Activated B cell treated with CpG ODN at 0.5 μM for 24 hours (primary cell): ENCODE results near the gene FGG. TPM values are rescaled to one million over a fixed set of nuclear protein-coding genes. Genes with fewer than 3 reads are reported as not detected.

ENCODE experiments used
- ATAC-seq: fragments of 200-7000 bp; cut with Tn5 transposase; one replicate; pipeline ENCODE4 v1.10.0; 2021; ENCODE audit warnings: low read depth, mild to moderate bottlenecking, moderate library complexity
- CTCF ChIA-PET: fragments of 350-600 bp; sonication (Branson Sonifier 250); formaldehyde crosslinking; loops from one replicate; lab custom pipeline; 2021; ENCODE audit warnings: antibody characterized with exemption; lab: Charles Lee
- POLR2A ChIA-PET: fragments of 350-600 bp; sonication (Branson Sonifier 250); formaldehyde crosslinking; loops from one replicate; lab custom pipeline; 2021; ENCODE audit warnings: antibody characterized with exemption; lab: Charles Lee
- DNase-seq: peaks from one replicate; pipeline ENCODE4 v3.0.0; 2022
- H3K27ac Mint-ChIP-seq: one replicate; pipeline ENCODE4 v1.8.0; 2020; ENCODE audit warnings: mixed read lengths
- H3K27me3 Mint-ChIP-seq: one replicate; pipeline ENCODE4 v1.8.0; 2021; ENCODE audit warnings: mixed read lengths
- H3K36me3 Mint-ChIP-seq: one replicate; pipeline ENCODE4 v1.8.0; 2021; ENCODE audit warnings: low read depth, mixed read lengths
- H3K4me1 Mint-ChIP-seq: one replicate; pipeline ENCODE4 v1.8.0; 2021; ENCODE audit warnings: mixed read lengths
- H3K4me3 Mint-ChIP-seq: one replicate; pipeline ENCODE4 v1.8.0; 2020; ENCODE audit warnings: mild to moderate bottlenecking, mixed read lengths
- H3K9me3 Mint-ChIP-seq: one replicate; pipeline ENCODE4 v1.8.0; 2020; ENCODE audit warnings: mixed read lengths
- intact Hi-C: fragments of 100-400 bp; cut with micrococcal nuclease; formaldehyde crosslinking; loops from one replicate; pipeline ENCODE4 v1.15.1; 2024
- total RNA-seq: library from RNA; stranded (reverse); gene quantifications from 2 replicates; pipeline ENCODE4 v1.2.3, GENCODE V29; 2022
- TF ChIP-seq, protein P1 (sequence below): fragments of 200-600 bp; IDR thresholded peaks from one replicate; pipeline ENCODE4 v1.8.0; 2022; ENCODE audit warnings: antibody characterized with exemption, mild to moderate bottlenecking

Gene FGG
- total RNA-seq, 1 donor from 2014 or later, result not detected

DNA sequence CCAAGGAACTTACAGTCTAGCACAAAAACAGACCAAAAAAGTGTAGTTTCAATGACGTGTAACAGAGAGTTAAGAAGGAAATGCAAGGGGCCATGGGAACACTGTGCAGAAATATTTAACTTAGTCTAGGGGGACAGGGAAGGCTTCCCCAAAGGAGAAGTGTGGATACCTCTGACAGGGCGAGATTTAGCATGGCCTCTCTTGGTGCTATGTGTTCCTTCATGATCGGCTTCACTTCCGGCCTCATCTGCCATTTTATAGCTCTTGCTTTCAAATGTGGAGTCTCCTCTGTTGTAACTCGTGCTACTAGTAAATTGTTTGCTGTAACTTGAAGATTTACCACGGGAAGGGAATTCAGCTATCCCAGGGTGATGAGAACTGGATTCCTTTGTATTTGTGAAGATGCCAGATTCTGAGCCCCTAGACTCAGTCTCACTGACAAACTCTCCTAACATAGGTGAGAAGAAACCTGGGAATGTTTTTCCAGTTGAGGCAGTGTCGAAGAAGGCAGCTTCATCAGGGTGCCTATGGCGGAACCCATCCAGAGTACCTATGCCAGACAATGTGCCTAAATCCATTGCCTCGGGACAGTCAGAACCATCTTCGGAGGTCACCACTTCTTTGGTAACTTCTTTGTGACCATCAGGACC, 27.0 kb downstream of the FGG start:
- ChIA-PET POLR2A (no interaction called here), CTCF (no interaction called here)
- TF ChIP-seq, protein P1, sequence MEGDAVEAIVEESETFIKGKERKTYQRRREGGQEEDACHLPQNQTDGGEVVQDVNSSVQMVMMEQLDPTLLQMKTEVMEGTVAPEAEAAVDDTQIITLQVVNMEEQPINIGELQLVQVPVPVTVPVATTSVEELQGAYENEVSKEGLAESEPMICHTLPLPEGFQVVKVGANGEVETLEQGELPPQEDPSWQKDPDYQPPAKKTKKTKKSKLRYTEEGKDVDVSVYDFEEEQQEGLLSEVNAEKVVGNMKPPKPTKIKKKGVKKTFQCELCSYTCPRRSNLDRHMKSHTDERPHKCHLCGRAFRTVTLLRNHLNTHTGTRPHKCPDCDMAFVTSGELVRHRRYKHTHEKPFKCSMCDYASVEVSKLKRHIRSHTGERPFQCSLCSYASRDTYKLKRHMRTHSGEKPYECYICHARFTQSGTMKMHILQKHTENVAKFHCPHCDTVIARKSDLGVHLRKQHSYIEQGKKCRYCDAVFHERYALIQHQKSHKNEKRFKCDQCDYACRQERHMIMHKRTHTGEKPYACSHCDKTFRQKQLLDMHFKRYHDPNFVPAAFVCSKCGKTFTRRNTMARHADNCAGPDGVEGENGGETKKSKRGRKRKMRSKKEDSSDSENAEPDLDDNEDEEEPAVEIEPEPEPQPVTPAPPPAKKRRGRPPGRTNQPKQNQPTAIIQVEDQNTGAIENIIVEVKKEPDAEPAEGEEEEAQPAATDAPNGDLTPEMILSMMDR, result no peak
- intact Hi-C loops, result no loop called here
- no peaks in the 10 kb centered on the region for H3K4me1 Mint-ChIP-seq
- ATAC-seq, result no peak
- H3K27me3 Mint-ChIP-seq, result peaks cover 5% of the 10 kb centered on the region
- H3K27ac Mint-ChIP-seq, result no peak overlapping the region
- H3K9me3 Mint-ChIP-seq, result no peaks in the 10 kb centered on the region
- H3K36me3 Mint-ChIP-seq, result no peaks in the 10 kb centered on the region
- no peak overlapping the region for H3K4me3 Mint-ChIP-seq
- DNase-seq, result no peak

DNA sequence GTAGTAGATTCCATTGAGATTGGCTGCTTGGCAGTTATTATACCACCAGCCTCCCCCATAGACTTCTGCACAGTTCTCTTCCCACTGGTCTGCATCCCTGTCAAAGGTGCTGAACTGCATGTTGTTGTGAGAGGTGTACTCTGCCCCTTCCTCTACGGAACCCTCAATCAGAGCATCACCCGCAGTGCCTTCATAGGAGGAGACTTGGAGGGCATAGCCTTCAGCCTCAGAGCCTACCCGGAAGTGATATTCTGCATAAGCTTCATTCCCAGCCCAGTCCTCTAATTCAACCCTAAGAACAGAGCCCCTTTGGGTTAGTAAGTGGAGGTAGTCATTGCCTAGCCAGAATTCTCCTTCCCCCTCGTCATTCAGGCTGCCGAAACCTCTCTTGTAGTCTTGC, 28.2 kb downstream of the FGG start:
- ATAC-seq (no peak), DNase-seq (no peak)
- Mint-ChIP-seq H3K4me1 (no peaks in the 10 kb centered on the region), H3K4me3 (no peak overlapping the region), H3K27ac (no peak overlapping the region), H3K36me3 (no peaks in the 10 kb centered on the region), H3K9me3 (no peaks in the 10 kb centered on the region), H3K27me3 (peaks cover 5% of the 10 kb centered on the region)
- POLR2A ChIA-PET, result no interaction called here
- CTCF ChIA-PET, result no interaction called here
- TF ChIP-seq, protein P1, result no peak
- intact Hi-C loops, result no loop called here

DNA sequence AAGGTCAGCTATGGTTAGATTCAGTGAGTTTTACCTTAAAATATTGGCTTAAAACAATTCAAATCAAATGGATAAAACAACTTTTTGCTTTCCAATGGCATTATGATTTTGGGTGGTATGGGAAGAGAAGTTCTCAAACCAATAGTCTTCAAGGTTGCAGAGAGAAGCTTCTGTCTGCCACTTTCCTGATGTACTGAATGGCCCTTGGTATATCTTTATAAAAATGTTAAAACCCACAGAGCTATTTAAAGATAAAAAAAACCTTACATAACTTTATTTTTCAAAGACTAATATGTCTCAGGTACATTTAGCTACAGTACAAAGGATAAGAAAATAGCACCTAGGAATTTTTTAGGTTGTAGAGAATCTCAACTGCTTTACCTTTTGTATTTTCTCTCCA, 28.8 kb downstream of the FGG start:
- TF ChIP-seq, protein P1, result no peak
- Mint-ChIP-seq H3K4me1 (no peaks in the 10 kb centered on the region), H3K27ac (no peak overlapping the region), H3K36me3 (no peaks in the 10 kb centered on the region), H3K9me3 (no peaks in the 10 kb centered on the region), H3K27me3 (peaks cover 7% of the 10 kb centered on the region), H3K4me3 (no peak overlapping the region)
- ChIA-PET POLR2A (no interaction called here), CTCF (no interaction called here)
- ATAC-seq (no peak), DNase-seq (no peak)
- intact Hi-C loops, result no loop called here

DNA sequence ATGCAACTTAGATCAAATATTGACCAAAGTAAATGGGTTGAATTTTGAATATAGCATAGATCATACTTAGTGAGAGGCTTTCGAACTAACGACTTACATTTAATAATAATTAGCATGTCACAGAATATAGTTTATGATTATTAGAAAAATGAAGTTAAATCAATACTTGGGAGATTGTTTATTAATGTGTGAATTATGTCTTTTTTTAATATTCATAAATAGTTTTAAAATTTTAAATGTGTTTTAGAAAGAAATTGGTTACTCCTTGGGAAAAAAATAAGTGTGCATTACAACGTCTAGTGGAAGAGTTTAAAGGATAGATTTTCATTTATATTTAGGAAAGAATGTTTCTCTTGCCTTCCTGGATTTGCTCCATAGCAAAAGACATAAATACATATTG, 29.2 kb downstream of the FGG start:
- intact Hi-C loops, result no loop called here
- TF ChIP-seq, protein P1, result no peak
- ChIA-PET POLR2A (no interaction called here), CTCF (no interaction called here)
- no peak overlapping the region for H3K4me3 Mint-ChIP-seq
- DNase-seq, result no peak
- no peak overlapping the region for H3K27ac Mint-ChIP-seq
- H3K27me3 Mint-ChIP-seq, result peaks cover 7% of the 10 kb centered on the region
- no peaks in the 10 kb centered on the region for H3K9me3 Mint-ChIP-seq
- no peaks in the 10 kb centered on the region for H3K36me3 Mint-ChIP-seq
- no peak for ATAC-seq
- H3K4me1 Mint-ChIP-seq, result no peaks in the 10 kb centered on the region

DNA sequence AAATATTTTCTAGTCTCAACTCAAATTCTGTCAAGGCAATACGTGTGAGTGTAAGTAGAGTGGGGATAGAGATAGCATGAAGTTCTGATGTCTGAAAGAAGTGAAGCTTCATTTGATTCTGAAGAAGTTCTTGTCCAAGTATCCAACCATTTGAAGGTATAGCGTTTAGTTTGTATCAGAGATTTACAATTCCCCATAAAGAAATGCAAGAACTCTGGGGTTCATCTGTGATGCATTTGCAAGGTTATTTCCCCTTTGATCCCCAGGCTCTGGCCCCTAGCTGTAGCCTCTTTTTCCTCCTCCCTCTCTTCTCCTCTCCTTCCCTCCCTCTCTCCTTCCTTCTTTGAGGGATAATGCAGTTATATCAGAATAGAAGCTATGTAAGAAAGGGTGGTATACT, 29.7 kb downstream of the FGG start:
- Mint-ChIP-seq H3K27me3 (peaks cover 7% of the 10 kb centered on the region), H3K4me1 (no peaks in the 10 kb centered on the region), H3K27ac (no peak overlapping the region), H3K4me3 (no peak overlapping the region), H3K36me3 (no peaks in the 10 kb centered on the region), H3K9me3 (no peaks in the 10 kb centered on the region)
- ChIA-PET POLR2A (no interaction called here), CTCF (interaction anchor here (1.6 kb wide), 1 partner anchor 37 kb away, joined by 5 read pairs; no protein-coding TSS in a partner anchor)
- ATAC-seq, result no peak
- intact Hi-C loops, result no loop called here
- no peak for DNase-seq
- TF ChIP-seq, protein P1, result no peak
